ENCODE results near the gene ADARB1. TPM values are rescaled to one million over a fixed set of nuclear protein-coding genes. Genes with fewer than 3 reads are reported as not detected.

ADARB1 gene
- total and polyA plus RNA-seq, 2 of the 4 experiments (the other 2 are of a cell fraction) = 39.8 to 47.3 TPM

DNA sequence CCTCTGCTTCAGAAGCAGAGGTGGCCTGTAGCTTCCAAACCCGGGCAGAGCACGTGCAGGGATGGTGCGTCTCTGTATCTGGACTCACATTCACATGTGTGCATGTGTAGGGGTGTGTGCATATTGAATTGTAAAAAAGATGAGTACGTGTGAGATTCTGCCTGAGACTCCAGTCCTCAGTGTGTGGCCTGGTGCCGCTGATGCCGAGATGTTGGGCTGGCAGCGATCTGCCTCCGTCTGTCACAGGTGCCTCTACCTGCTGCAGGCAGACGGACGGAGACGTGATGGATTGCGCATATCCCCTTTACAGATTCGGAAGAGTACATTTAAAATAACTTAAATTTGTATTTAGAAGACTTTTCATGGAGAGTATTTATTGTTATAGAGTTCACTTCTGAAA is 53.6 kb downstream of the ADARB1 start:
- 0 out of 2 replicates have a peak, but pooled peaks cover 13% of the 10 kb centered on the region for H3K9me1 ChIP-seq (ENCODE audit: insufficient read depth, low read length)
- H4K8ac ChIP-seq (ENCODE audit: low read depth in 2 of 2, low read length in 2 of 2) = no peak overlapping the region
- no peak overlapping the region for H2BK15ac ChIP-seq (ENCODE audit: low read depth, low read length)
- H3K27ac ChIP-seq (ENCODE audit: insufficient read depth, low read length) = no peak overlapping the region
- H3K36me3 ChIP-seq (ENCODE audit: control insufficient read depth, insufficient read depth, low read length) = peaks cover 54% of the 10 kb centered on the region
- in situ Hi-C loops (cut with MboI; ENCODE audit: low sequenced_read_pairs) = loop anchor here (5.0 kb wide), 1 partner anchor 181 kb away; no protein-coding TSS in a partner anchor
- dilution Hi-C loops (cut with HindIII; ENCODE audit: low sequenced_read_pairs, unreplicated experiment) = no loop called here
- peaks cover 34 to 79% of the 10 kb centered on the region in 2 experiments for H3K79me1 ChIP-seq (ENCODE audit: low read depth in 1 of 2, low read length in 2 of 2)
- H3K4me1 ChIP-seq (ENCODE audit: control insufficient read depth, insufficient read depth, low read length) = peaks cover 25% of the 10 kb centered on the region
- TF ChIP-seq MAZ (IDR thresholded peaks at IDR 0.05; ENCODE audit: borderline replicate concordance, low read depth, low read length) = no peak
- TF ChIP-seq, protein P1, sequence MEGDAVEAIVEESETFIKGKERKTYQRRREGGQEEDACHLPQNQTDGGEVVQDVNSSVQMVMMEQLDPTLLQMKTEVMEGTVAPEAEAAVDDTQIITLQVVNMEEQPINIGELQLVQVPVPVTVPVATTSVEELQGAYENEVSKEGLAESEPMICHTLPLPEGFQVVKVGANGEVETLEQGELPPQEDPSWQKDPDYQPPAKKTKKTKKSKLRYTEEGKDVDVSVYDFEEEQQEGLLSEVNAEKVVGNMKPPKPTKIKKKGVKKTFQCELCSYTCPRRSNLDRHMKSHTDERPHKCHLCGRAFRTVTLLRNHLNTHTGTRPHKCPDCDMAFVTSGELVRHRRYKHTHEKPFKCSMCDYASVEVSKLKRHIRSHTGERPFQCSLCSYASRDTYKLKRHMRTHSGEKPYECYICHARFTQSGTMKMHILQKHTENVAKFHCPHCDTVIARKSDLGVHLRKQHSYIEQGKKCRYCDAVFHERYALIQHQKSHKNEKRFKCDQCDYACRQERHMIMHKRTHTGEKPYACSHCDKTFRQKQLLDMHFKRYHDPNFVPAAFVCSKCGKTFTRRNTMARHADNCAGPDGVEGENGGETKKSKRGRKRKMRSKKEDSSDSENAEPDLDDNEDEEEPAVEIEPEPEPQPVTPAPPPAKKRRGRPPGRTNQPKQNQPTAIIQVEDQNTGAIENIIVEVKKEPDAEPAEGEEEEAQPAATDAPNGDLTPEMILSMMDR (conservative IDR thresholded peaks at IDR 0.05; ENCODE audit: low read depth, low read length) = no peak
- no peak for TF ChIP-seq RAD21 (IDR thresholded peaks at IDR 0.05; ENCODE audit: low read length)
- no peak for TF ChIP-seq SMC3 (IDR thresholded peaks at IDR 0.05; ENCODE audit: low read depth, low read length)
- no peak for TF ChIP-seq USF2 (IDR thresholded peaks at IDR 0.05; ENCODE audit: low read depth, low read length)
- no peaks in the 10 kb centered on the region for H3K9me3 ChIP-seq (ENCODE audit: control insufficient read depth, insufficient read depth, low read length)
- no peak overlapping the region for H3K23ac ChIP-seq (ENCODE audit: low read depth, low read length)
- H2AK5ac ChIP-seq (ENCODE audit: low read depth, low read length) = peak overlapping the region; percentile 13; the same call in 1 of the 2 replicates
- ChIA-PET CTCF (interaction anchor here (0.6 to 4.0 kb wide), 13 partner anchors 9 to 188 kb away, joined by 3 to 27 read pairs (median 5); partner anchors contain the start of genes POFUT2 and SLX9), POLR2A (ENCODE audit: unreplicated experiment) (no interaction called here)
- ATAC-seq (ENCODE audit: low read depth) = no peak
- no peak overlapping the region for H4K5ac ChIP-seq (ENCODE audit: low read depth, low read length)
- H2BK5ac ChIP-seq (ENCODE audit: low read depth, low read length, poor library complexity, severe bottlenecking) = no peak overlapping the region
- H3K56ac ChIP-seq (ENCODE audit: extremely low read depth, insufficient read depth, low read length) = no peak overlapping the region
- no peak overlapping the region for H3K9ac ChIP-seq (ENCODE audit: low read depth, low read length)
- H2BK20ac ChIP-seq (ENCODE audit: low read depth, low read length) = no peak overlapping the region
- no peak overlapping the region for H3K4me2 ChIP-seq (ENCODE audit: low read depth, low read length)
- H3K18ac ChIP-seq (ENCODE audit: low read depth, low read length) = no peak overlapping the region
- H2BK120ac ChIP-seq (ENCODE audit: low read depth, low read length) = no peak overlapping the region
- H2AK9ac ChIP-seq (replicated peaks; ENCODE audit: low read depth, low read length, poor library complexity) = no peak overlapping the region
- H2AFZ ChIP-seq (replicated peaks; ENCODE audit: low read length, poor library complexity) = no peak overlapping the region
- no peak for DNase-seq
- no peak overlapping the region for H3K14ac ChIP-seq (replicated peaks; ENCODE audit: low read depth, low read length)
- no peak overlapping the region for H3K4ac ChIP-seq (ENCODE audit: low read depth, low read length)
- WGBS, 2 experiments (ENCODE audit: extremely low coverage in 2 of 2, insufficient read length in 1 of 2) = 87% methylated on average over 8 of the region's 13 CpGs; no CpG with 5 or more reads in 1 of the 2 experiments
- no peaks in the 10 kb centered on the region for H3K27me3 ChIP-seq (ENCODE audit: control insufficient read depth, insufficient read depth, low read length)
- no peak overlapping the region for H4K91ac ChIP-seq (ENCODE audit: insufficient read depth, low read depth, low read length)
- no peak overlapping the region for H3K4me3 ChIP-seq (ENCODE audit: insufficient read depth, low read depth, low read length)
- peaks cover 98% of the 10 kb centered on the region for H4K20me1 ChIP-seq (ENCODE audit: insufficient read depth, low read length)
- intact Hi-C loops (cut with micrococcal nuclease) = loop anchor here (2.0 kb wide), 2 partner anchors 51 to 179 kb away; no protein-coding TSS in a partner anchor
- no TSS peak for BruUV-seq (replicated peaks)

Measured in IMR-90 (cell line).